CD14-positive monocyte (primary cell): Measurements from ENCODE around the gene KCNT1. TPM values are rescaled to one million over a fixed set of nuclear protein-coding genes. Genes with fewer than 3 reads are reported as not detected.

Source experiments
- DNase-seq, 3 donors: peaks; one replicate each; pipeline ENCODE4 v3.0.0-alpha.2; 2011 to 2022
- H2AFZ ChIP-seq: 2 replicates; pipeline ENCODE4 v1.6.0; 2012; ENCODE audit warnings: mild to moderate bottlenecking, low read depth, low read length, inconsistent platforms; ENCODE audit not compliant: insufficient read depth, poor library complexity, severe bottlenecking
- H3K27ac ChIP-seq, 2 donors: 1 replicate in 1 of 2; 2 replicates in 1 of 2; pipeline ENCODE4 v1.5.1; 2012 to 2013; ENCODE audit warnings: low read length in 2 of 2, control low read depth in 1 of 2, inconsistent platforms in 1 of 2, low read depth in 1 of 2, mild to moderate bottlenecking in 1 of 2
- H3K27me3 ChIP-seq, 2 donors: one replicate each; pipeline versions ENCODE4 v1.6.0 to v1.6.1; 2011 to 2013; ENCODE audit warnings: low read length in 2 of 2; ENCODE audit not compliant: control insufficient read depth in 2 of 2, insufficient read depth in 2 of 2
- H3K36me3 ChIP-seq, 2 donors: replicated peaks in 1 of 2; 1 replicate in 1 of 2; 2 replicates in 1 of 2; pipeline versions ENCODE4 v1.5.1 to v1.6.1; 2012 to 2013; ENCODE audit warnings: low read length in 2 of 2, control low read depth in 1 of 2, inconsistent platforms in 1 of 2, mild to moderate bottlenecking in 1 of 2; ENCODE audit not compliant: insufficient read depth in 2 of 2, control insufficient read depth in 1 of 2
- H3K4me1 ChIP-seq, 2 donors: 1 replicate in 1 of 2; 2 replicates in 1 of 2; pipeline versions ENCODE4 v1.5.1 to v1.6.1; 2012 to 2013; ENCODE audit warnings: low read length in 2 of 2, control low read depth in 1 of 2, inconsistent platforms in 1 of 2, mild to moderate bottlenecking in 1 of 2, moderate library complexity in 1 of 2; ENCODE audit not compliant: insufficient read depth in 2 of 2, control insufficient read depth in 1 of 2
- H3K4me2 ChIP-seq: replicated peaks from 2 replicates; pipeline ENCODE3; 2012; ENCODE audit warnings: low read length, moderate library complexity, mild to moderate bottlenecking; ENCODE audit not compliant: poor library complexity, severe bottlenecking; ENCODE audit errors: extremely low read depth
- H3K4me3 ChIP-seq, 3 experiments: fragments of 200-600 bp in 1 of 3; sonication (generic) in 1 of 3; replicated peaks in 1 of 3; 1 replicate in 2 of 3; 2 replicates in 1 of 3; pipeline ENCODE4 v1.5.1; 2011 to 2013; ENCODE audit warnings: low read length in 3 of 3, mild to moderate bottlenecking in 3 of 3, control low read depth in 2 of 3, low read depth in 2 of 3, inconsistent platforms in 1 of 3, moderate library complexity in 1 of 3
- H3K79me2 ChIP-seq: 2 replicates; pipeline ENCODE4 v1.6.0; 2012; ENCODE audit warnings: mild to moderate bottlenecking, control low read depth, inconsistent platforms, low read length, moderate library complexity; ENCODE audit not compliant: insufficient read depth
- H3K9ac ChIP-seq: 2 replicates; pipeline ENCODE4 v1.6.0; 2017; ENCODE audit warnings: low read length, mild to moderate bottlenecking; ENCODE audit not compliant: insufficient read depth, poor library complexity, severe bottlenecking
- H3K9me3 ChIP-seq, 2 donors: replicated peaks in 1 of 2; 1 replicate in 1 of 2; 2 replicates in 1 of 2; pipeline versions ENCODE4 v1.5.1 to v1.6.1; 2012 to 2013; ENCODE audit warnings: low read length in 2 of 2, control low read depth in 1 of 2; ENCODE audit not compliant: control insufficient read depth in 1 of 2, insufficient read depth in 1 of 2
- H4K20me1 ChIP-seq: 2 replicates; pipeline ENCODE4 v1.6.0; 2012; ENCODE audit warnings: mild to moderate bottlenecking, low read length, control low read depth, moderate library complexity; ENCODE audit not compliant: insufficient read depth
- H3K27ac Mint-ChIP-seq, 7 donors: one replicate each; pipeline ENCODE4 v1.8.0; 2020; ENCODE audit warnings: mild to moderate bottlenecking in 7 of 7, mixed read lengths in 7 of 7, moderate library complexity in 6 of 7, inconsistent platforms in 2 of 7
- H3K27me3 Mint-ChIP-seq, 3 donors: one replicate each; pipeline ENCODE4 v1.8.0; 2021 to 2022; ENCODE audit warnings: low read depth in 3 of 3, mild to moderate bottlenecking in 3 of 3, mixed read lengths in 3 of 3, moderate library complexity in 3 of 3, inconsistent platforms in 1 of 3
- H3K36me3 Mint-ChIP-seq, 2 donors: one replicate each; pipeline ENCODE4 v1.8.0; 2020; ENCODE audit warnings: mixed read lengths in 2 of 2, inconsistent platforms in 1 of 2, mild to moderate bottlenecking in 1 of 2
- H3K4me1 Mint-ChIP-seq: one replicate; pipeline ENCODE4 v1.8.0; 2020; ENCODE audit warnings: mild to moderate bottlenecking, mixed read lengths
- H3K4me3 Mint-ChIP-seq, 2 donors: one replicate each; pipeline ENCODE4 v1.8.0; 2020; ENCODE audit warnings: mild to moderate bottlenecking in 2 of 2, mixed read lengths in 2 of 2, moderate library complexity in 1 of 2
- H3K9me3 Mint-ChIP-seq, 7 donors: one replicate each; pipeline ENCODE4 v1.8.0; 2020 to 2022; ENCODE audit warnings: mixed read lengths in 7 of 7, mild to moderate bottlenecking in 6 of 7, moderate library complexity in 6 of 7, inconsistent platforms in 2 of 7
- WGBS: methylation state at CpG from one replicate; pipeline ENCODE4 v1.1.5; 2013; ENCODE audit warnings: missing lambda C conversion rate; ENCODE audit not compliant: insufficient coverage; 5-methylcytosine and 5-hydroxymethylcytosine counted together
- intact Hi-C, 2 donors: fragments of 100-400 bp; cut with micrococcal nuclease; formaldehyde crosslinking; loops; one replicate each; pipeline versions ENCODE4 v1.15.0 to v1.15.1; 2023
- polyA plus RNA-seq, 3 donors: library from polyadenylated mRNA; depleted of rRNA in 1 of 3; unstranded in 2 of 3; stranded (reverse) in 1 of 3; fragments of 300-500 nt in 2 of 3; fragments of >200 nt in 1 of 3; fragmentation: Illumina TruSeq in 2 of 3; gene quantifications; 1 replicate in 2 of 3; 2 replicates in 1 of 3; pipeline ENCODE4 v1.2.3, GENCODE V29; 2012 to 2021
- TF ChIP-seq, protein P1 (sequence below): fragments of 200-600 bp; IDR thresholded peaks from one replicate; pipeline ENCODE4 v1.8.0; 2022; ENCODE audit warnings: antibody characterized with exemption, mild to moderate bottlenecking

Gene KCNT1
- polyA plus RNA-seq, 3 donors, result not detected

DNA sequence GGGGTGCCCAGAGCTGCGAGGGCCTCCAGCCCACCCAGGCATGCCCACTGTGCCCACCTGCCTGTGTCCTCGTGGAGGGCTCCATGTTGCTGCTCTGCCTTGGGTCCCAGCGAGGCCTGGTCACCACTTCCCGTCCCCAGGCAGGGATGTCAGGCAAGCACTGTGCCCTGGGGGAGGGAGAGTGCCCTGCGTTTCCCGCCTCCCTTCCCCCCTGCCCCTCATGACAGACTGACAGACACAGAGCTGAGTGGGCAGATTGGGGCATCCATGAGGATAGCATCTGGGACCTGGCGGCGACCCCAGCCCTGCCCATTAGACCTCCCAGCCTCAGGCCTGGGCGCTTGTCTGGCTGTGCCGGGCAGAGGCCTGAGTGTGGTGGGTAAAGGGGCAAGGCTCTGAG, 56.9 kb downstream of the KCNT1 start:
- H3K9me3 ChIP-seq, result no peaks in the 10 kb centered on the region
- Mint-ChIP-seq H3K4me3 (no peak overlapping the region), H3K36me3 (no peaks in the 10 kb centered on the region), H3K9me3 (peaks cover 0 to 4% (median 2%) of the 10 kb centered on the region in 7 donors), H3K27me3 (peaks cover 1 to 6% (median 2%) of the 10 kb centered on the region in 3 donors), H3K4me1 (no peaks in the 10 kb centered on the region), H3K27ac (no peak overlapping the region)
- H3K27ac ChIP-seq, result no peak overlapping the region
- no peak overlapping the region for H3K9ac ChIP-seq
- intact Hi-C loops, result no loop called here
- no peaks in the 10 kb centered on the region for H3K4me1 ChIP-seq
- no peaks in the 10 kb centered on the region for H3K79me2 ChIP-seq
- no peak for DNase-seq
- TF ChIP-seq, protein P1, sequence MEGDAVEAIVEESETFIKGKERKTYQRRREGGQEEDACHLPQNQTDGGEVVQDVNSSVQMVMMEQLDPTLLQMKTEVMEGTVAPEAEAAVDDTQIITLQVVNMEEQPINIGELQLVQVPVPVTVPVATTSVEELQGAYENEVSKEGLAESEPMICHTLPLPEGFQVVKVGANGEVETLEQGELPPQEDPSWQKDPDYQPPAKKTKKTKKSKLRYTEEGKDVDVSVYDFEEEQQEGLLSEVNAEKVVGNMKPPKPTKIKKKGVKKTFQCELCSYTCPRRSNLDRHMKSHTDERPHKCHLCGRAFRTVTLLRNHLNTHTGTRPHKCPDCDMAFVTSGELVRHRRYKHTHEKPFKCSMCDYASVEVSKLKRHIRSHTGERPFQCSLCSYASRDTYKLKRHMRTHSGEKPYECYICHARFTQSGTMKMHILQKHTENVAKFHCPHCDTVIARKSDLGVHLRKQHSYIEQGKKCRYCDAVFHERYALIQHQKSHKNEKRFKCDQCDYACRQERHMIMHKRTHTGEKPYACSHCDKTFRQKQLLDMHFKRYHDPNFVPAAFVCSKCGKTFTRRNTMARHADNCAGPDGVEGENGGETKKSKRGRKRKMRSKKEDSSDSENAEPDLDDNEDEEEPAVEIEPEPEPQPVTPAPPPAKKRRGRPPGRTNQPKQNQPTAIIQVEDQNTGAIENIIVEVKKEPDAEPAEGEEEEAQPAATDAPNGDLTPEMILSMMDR, result no peak
- no peaks in the 10 kb centered on the region for H3K36me3 ChIP-seq
- no peaks in the 10 kb centered on the region for H4K20me1 ChIP-seq
- no peak overlapping the region for H2AFZ ChIP-seq
- H3K4me2 ChIP-seq, result no peak overlapping the region
- WGBS, result 94% methylated on average over 7 of the region's 10 CpGs
- H3K27me3 ChIP-seq, result no peaks in the 10 kb centered on the region
- no peak overlapping the region for H3K4me3 ChIP-seq

DNA sequence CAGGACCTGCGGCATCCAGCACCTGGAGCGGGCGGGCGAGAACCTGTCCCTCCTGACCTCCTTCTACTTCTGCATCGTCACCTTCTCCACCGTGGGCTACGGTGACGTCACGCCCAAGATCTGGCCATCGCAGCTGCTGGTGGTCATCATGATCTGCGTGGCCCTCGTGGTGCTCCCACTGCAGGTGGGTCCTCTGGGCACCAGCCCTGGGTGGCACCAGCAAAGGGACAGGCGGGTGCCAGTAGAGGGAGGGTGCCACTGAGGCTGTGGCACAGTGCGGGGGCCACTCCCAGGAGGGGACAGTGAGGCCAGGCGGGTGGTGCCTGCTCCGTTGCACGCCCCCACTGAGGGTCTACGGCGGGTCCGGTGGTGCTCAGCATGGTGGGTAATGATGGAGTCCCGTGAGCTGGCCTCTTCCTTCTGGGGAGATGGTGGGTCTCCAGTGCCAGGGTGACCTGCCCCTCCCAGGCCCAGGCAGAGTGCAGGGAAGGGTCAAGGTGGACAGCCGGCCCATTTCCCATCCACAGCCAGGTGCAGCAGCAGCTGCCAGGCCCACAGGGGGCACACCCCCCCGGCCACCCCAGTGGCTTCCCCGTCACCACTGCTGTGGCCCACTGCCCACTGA, 57.8 kb downstream of the KCNT1 start:
- Mint-ChIP-seq H3K27me3 (peaks cover under 1 to 6% (median 2%) of the 10 kb centered on the region in 3 donors), H3K4me1 (no peaks in the 10 kb centered on the region), H3K4me3 (no peak overlapping the region), H3K9me3 (peaks cover 2 to 7% (median 5%) of the 10 kb centered on the region in 7 donors), H3K27ac (peak overlapping the region in 1 of 7 donors; percentile 80), H3K36me3 (no peaks in the 10 kb centered on the region)
- Histone ChIP-seq H3K9ac (no peak overlapping the region), H3K4me2 (no peak overlapping the region), H4K20me1 (no peaks in the 10 kb centered on the region), H3K79me2 (no peaks in the 10 kb centered on the region), H3K27me3 (no peaks in the 10 kb centered on the region), H2AFZ (no peak overlapping the region), H3K36me3 (no peaks in the 10 kb centered on the region), H3K27ac (no peak overlapping the region), H3K4me1 (no peaks in the 10 kb centered on the region), H3K4me3 (no peak overlapping the region), H3K9me3 (peaks cover 0 to 2% of the 10 kb centered on the region in 2 donors)
- intact Hi-C loops, result no loop called here
- TF ChIP-seq, protein P1, result no peak
- no peak for DNase-seq
- 93% methylated on average over 20 of the region's 24 CpGs for WGBS
